ENCODE results near the gene IL3RA.

IL3RA gene

GRCh38 chrX:1384658-1385252 is 48.2 kb downstream of the IL3RA start:
- DNase-seq (ENCODE audit: low read depth in 2 of 2) = no peak

- DNase-seq (ENCODE audit: low read depth in 2 of 2) = no peak
These were observed 49.0 kb downstream of the IL3RA start for GRCh38 chrX:1385253-1386223.

GRCh38 chrX:1386338-1387127 is 49.9 kb downstream of the IL3RA start:
- DNase-seq (ENCODE audit: low read depth in 2 of 2) = no peak

- DNase-seq (ENCODE audit: low read depth in 2 of 2) = no peak
These were observed 50.7 kb downstream of the IL3RA start for GRCh38 chrX:1387141-1387776.

GRCh38 chrX:1388651-1389050 is 52.1 kb downstream of the IL3RA start:
- DNase-seq (ENCODE audit: low read depth in 2 of 2) = no peak

GRCh38 chrX:1389181-1389992 is 52.8 kb downstream of the IL3RA start:
- no peak for DNase-seq (ENCODE audit: low read depth in 2 of 2)

GRCh38 chrX:1389993-1390285 is 53.4 kb downstream of the IL3RA start:
- DNase-seq (ENCODE audit: low read depth in 2 of 2) = no peak

- DNase-seq (ENCODE audit: low read depth in 2 of 2) = no peak
These were observed 54.2 kb downstream of the IL3RA start for GRCh38 chrX:1390621-1391369.

GRCh38 chrX:1391370-1391706 is 54.8 kb downstream of the IL3RA start:
- DNase-seq (ENCODE audit: low read depth in 2 of 2) = no peak

- DNase-seq (ENCODE audit: low read depth in 2 of 2) = peak; percentile 99
These were observed 55.3 kb downstream of the IL3RA start, which contains the start of gene SLC25A6 for GRCh38 chrX:1391707-1392375. TSS of gene SLC25A6 (minus strand) at chrX:1392113. CDS start at chrX:1392009, 104 bp downstream.

GRCh38 chrX:1392376-1393068 is 55.9 kb downstream of the IL3RA start:
- DNase-seq (ENCODE audit: low read depth in 2 of 2) = peak in 1 of 2 donors; percentile 37

GRCh38 chrX:1393871-1394615 is 57.5 kb downstream of the IL3RA start:
- DNase-seq (ENCODE audit: low read depth in 2 of 2) = no peak

- no peak for DNase-seq (ENCODE audit: low read depth in 2 of 2)
These were observed 58.3 kb downstream of the IL3RA start for GRCh38 chrX:1394731-1395501.

- no peak for DNase-seq (ENCODE audit: low read depth in 2 of 2)
These were observed 59.1 kb downstream of the IL3RA start for GRCh38 chrX:1395646-1396216.

- no peak for DNase-seq (ENCODE audit: low read depth in 2 of 2)
These were observed 60.4 kb downstream of the IL3RA start for GRCh38 chrX:1397001-1397400.

GRCh38 chrX:1397441-1398270 is 61.1 kb downstream of the IL3RA start:
- DNase-seq (ENCODE audit: low read depth in 2 of 2) = no peak
